HL-60 (cell line): Measurements from ENCODE around the gene DCTN1.

Experiments used
- POLR2AphosphoS5 ChIP-seq: IDR thresholded peaks from 2 replicates; pipeline ENCODE4 v1.6.1; 2012; ENCODE audit warnings: low read depth
- TF ChIP-seq, protein P1 (sequence below): IDR thresholded peaks from one replicate; pipeline ENCODE4 v1.5.1; 2011; ENCODE audit warnings: low read length, control low read depth, inconsistent platforms; ENCODE audit not compliant: insufficient read depth

DNA sequence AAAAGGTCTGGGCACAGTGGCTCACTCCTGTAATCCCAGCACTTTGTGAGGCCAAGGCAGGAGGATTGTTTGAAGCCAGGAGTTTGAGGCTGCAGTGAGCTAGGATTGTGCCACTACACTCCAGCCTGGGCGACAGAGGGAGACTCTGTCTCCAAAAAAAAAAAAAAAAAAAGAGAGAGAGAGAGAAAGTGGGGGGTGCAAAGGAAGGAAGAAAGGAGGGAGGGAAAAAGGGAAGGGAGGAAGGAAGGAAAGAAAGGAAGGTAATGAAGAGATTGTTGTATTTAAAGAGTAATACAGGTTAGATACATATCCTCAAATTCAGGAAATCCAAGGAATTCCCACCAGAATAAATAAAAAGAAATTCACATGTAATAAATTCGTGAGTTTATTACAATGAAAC lies 21.8 kb upstream of the DCTN1 start:
- TF ChIP-seq, protein P1, sequence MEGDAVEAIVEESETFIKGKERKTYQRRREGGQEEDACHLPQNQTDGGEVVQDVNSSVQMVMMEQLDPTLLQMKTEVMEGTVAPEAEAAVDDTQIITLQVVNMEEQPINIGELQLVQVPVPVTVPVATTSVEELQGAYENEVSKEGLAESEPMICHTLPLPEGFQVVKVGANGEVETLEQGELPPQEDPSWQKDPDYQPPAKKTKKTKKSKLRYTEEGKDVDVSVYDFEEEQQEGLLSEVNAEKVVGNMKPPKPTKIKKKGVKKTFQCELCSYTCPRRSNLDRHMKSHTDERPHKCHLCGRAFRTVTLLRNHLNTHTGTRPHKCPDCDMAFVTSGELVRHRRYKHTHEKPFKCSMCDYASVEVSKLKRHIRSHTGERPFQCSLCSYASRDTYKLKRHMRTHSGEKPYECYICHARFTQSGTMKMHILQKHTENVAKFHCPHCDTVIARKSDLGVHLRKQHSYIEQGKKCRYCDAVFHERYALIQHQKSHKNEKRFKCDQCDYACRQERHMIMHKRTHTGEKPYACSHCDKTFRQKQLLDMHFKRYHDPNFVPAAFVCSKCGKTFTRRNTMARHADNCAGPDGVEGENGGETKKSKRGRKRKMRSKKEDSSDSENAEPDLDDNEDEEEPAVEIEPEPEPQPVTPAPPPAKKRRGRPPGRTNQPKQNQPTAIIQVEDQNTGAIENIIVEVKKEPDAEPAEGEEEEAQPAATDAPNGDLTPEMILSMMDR, result no peak
- TF ChIP-seq POLR2AphosphoS5, result no peak
